Osteoblast (primary cell): ENCODE results near the gene SEZ6L. TPM values are rescaled to one million over a fixed set of nuclear protein-coding genes. Genes with fewer than 3 reads are reported as not detected.

Experiments
- DNase-seq: peaks from one replicate; pipeline ENCODE4 v3.0.0; 2011; ENCODE audit warnings: low spot score, mixed read lengths; ENCODE audit not compliant: insufficient read length; ENCODE audit errors: missing footprints
- H2AFZ ChIP-seq: 2 replicates; pipeline ENCODE4 v1.6.0; 2011; ENCODE audit warnings: mild to moderate bottlenecking, low read length
- H3K27ac ChIP-seq: 2 replicates; pipeline ENCODE4 v1.5.1; 2011; ENCODE audit warnings: mild to moderate bottlenecking, low read depth, low read length, moderate library complexity
- H3K27me3 ChIP-seq: 2 replicates; pipeline ENCODE4 v1.6.0; 2012; ENCODE audit warnings: mild to moderate bottlenecking, control low read depth, inconsistent platforms, low read length, moderate library complexity; ENCODE audit not compliant: insufficient read depth
- H3K36me3 ChIP-seq: 2 replicates; pipeline ENCODE4 v1.5.1; 2011; ENCODE audit warnings: mild to moderate bottlenecking, low read length, control low read depth, moderate library complexity; ENCODE audit not compliant: insufficient read depth
- H3K4me1 ChIP-seq: 2 replicates; pipeline ENCODE4 v1.5.1; 2011; ENCODE audit warnings: mild to moderate bottlenecking, low read length, control low read depth, moderate library complexity; ENCODE audit not compliant: insufficient read depth
- H3K4me2 ChIP-seq: 2 replicates; pipeline ENCODE4 v1.6.0; 2011; ENCODE audit warnings: mild to moderate bottlenecking, low read length; ENCODE audit not compliant: insufficient read depth
- H3K4me3 ChIP-seq: fragments of 200-600 bp; sonication (generic); 3 replicates; pipeline ENCODE4 v1.5.1; 2012; ENCODE audit warnings: mild to moderate bottlenecking, low read length, inconsistent platforms; ENCODE audit not compliant: insufficient read depth
- H3K79me2 ChIP-seq: 2 replicates; pipeline ENCODE4 v1.6.0; 2012; ENCODE audit warnings: mild to moderate bottlenecking, low read length, control low read depth, inconsistent platforms; ENCODE audit not compliant: insufficient read depth
- H3K9me3 ChIP-seq: 2 replicates; pipeline ENCODE4 v1.5.1; 2011; ENCODE audit warnings: low read depth, low read length, control low read depth
- H4K20me1 ChIP-seq: 2 replicates; pipeline ENCODE4 v1.6.0; 2012; ENCODE audit warnings: mild to moderate bottlenecking, low read length, control low read depth; ENCODE audit not compliant: insufficient read depth
- CTCF ChIP-seq: IDR thresholded peaks from 2 replicates; pipeline ENCODE4 v1.5.1; 2011; ENCODE audit warnings: mild to moderate bottlenecking, low read depth, low read length, moderate library complexity; ENCODE audit errors: extremely low read depth
- total RNA-seq: library from RNA; depleted of rRNA; stranded (reverse); fragments of >200 nt; gene quantifications from 2 replicates; pipeline ENCODE4 v1.2.3, GENCODE V29; 2012

Gene SEZ6L
- total RNA-seq, 1 donor: not detected

GRCh38 chr22:26174280-26174679 lies 5.0 kb downstream of the SEZ6L start:
- H3K27ac ChIP-seq: no peak overlapping the region
- TF ChIP-seq CTCF: peak; percentile 26
- no peaks in the 10 kb centered on the region for H3K9me3 ChIP-seq
- H3K36me3 ChIP-seq: no peaks in the 10 kb centered on the region
- peak; percentile 56 for DNase-seq
- no peak overlapping the region for H3K4me2 ChIP-seq
- no peak overlapping the region for H3K4me3 ChIP-seq
- H3K79me2 ChIP-seq: no peaks in the 10 kb centered on the region
- H3K27me3 ChIP-seq: peaks cover 19% of the 10 kb centered on the region
- no peak overlapping the region for H2AFZ ChIP-seq
- no peaks in the 10 kb centered on the region for H3K4me1 ChIP-seq
- H4K20me1 ChIP-seq: no peaks in the 10 kb centered on the region

GRCh38 chr22:26182723-26183122 lies 13.5 kb downstream of the SEZ6L start:
- Histone ChIP-seq H3K27me3 (no peaks in the 10 kb centered on the region), H3K9me3 (no peaks in the 10 kb centered on the region), H3K4me1 (no peaks in the 10 kb centered on the region), H3K4me2 (no peak overlapping the region), H3K27ac (no peak overlapping the region), H3K4me3 (no peak overlapping the region), H2AFZ (no peak overlapping the region), H4K20me1 (no peaks in the 10 kb centered on the region), H3K79me2 (no peaks in the 10 kb centered on the region), H3K36me3 (no peaks in the 10 kb centered on the region)
- TF ChIP-seq CTCF: no peak
- no peak for DNase-seq

GRCh38 chr22:26185190-26185589 lies 15.9 kb downstream of the SEZ6L start:
- Histone ChIP-seq H3K36me3 (no peaks in the 10 kb centered on the region), H3K4me1 (no peaks in the 10 kb centered on the region), H3K4me3 (no peak overlapping the region), H4K20me1 (no peaks in the 10 kb centered on the region), H3K79me2 (no peaks in the 10 kb centered on the region), H3K9me3 (no peaks in the 10 kb centered on the region), H3K27ac (no peak overlapping the region), H2AFZ (no peak overlapping the region), H3K4me2 (no peak overlapping the region), H3K27me3 (no peaks in the 10 kb centered on the region)
- TF ChIP-seq CTCF: no peak
- DNase-seq: no peak

GRCh38 chr22:26188341-26188740 lies 19.1 kb downstream of the SEZ6L start:
- Histone ChIP-seq H4K20me1 (no peaks in the 10 kb centered on the region), H3K27ac (no peak overlapping the region), H3K79me2 (no peaks in the 10 kb centered on the region), H2AFZ (no peak overlapping the region), H3K27me3 (no peaks in the 10 kb centered on the region), H3K9me3 (no peaks in the 10 kb centered on the region), H3K36me3 (no peaks in the 10 kb centered on the region), H3K4me3 (no peak overlapping the region), H3K4me2 (no peak overlapping the region), H3K4me1 (no peaks in the 10 kb centered on the region)
- DNase-seq: no peak
- TF ChIP-seq CTCF: no peak
